ENCODE measurements around the gene JSRP1. TPM values are rescaled to one million over a fixed set of nuclear protein-coding genes. Genes with fewer than 3 reads are reported as not detected.

The JSRP1 gene
- polyA plus RNA-seq, 1 of the 3 experiments (the other 2 are of a cell fraction) = 0.76 TPM

GRCh38 chr19:2208975-2209374 is 47.2 kb downstream of the JSRP1 start:
- 93% methylated on average over 10 of the region's 10 CpGs for WGBS (ENCODE audit: low lambda C conversion rate)
- Histone ChIP-seq H3K79me2 (ENCODE audit: insufficient read depth) (0 out of 2 replicates have a peak, but pooled peaks cover 7% of the 10 kb centered on the region), H3K9me3 (no peaks in the 10 kb centered on the region), H3K9me2 (no peaks in the 10 kb centered on the region), H3K4me3 (ENCODE audit: low read depth in 2 of 2, low read length in 1 of 2) (no peak overlapping the region), H3K27ac (ENCODE audit: low read depth in 2 of 2, low read length in 1 of 2) (no peak overlapping the region), H3K4me1 (ENCODE audit: control insufficient read depth in 1 of 2, insufficient read depth in 2 of 2, low read depth in 1 of 2, low read length in 1 of 2) (no peaks in the 10 kb centered on the region), H3K36me3 (replicated peaks in 1 of 2; ENCODE audit: control insufficient read depth in 1 of 2, insufficient read depth in 2 of 2, low read length in 1 of 2) (peaks cover 8 to 58% of the 10 kb centered on the region in 2 experiments), H3K4me2 (no peak overlapping the region), H3F3A (replicated peaks; ENCODE audit: insufficient read depth) (no peaks in the 10 kb centered on the region), H3K9ac (no peak overlapping the region), H3K27me3 (ENCODE audit: insufficient read depth) (no peaks in the 10 kb centered on the region), H4K20me1 (ENCODE audit: insufficient read depth) (no peaks in the 10 kb centered on the region), H2AFZ (ENCODE audit: low read depth) (no peak overlapping the region)
- ChIA-PET POLR2A (interaction anchor here (0.6 kb wide), 1 partner anchor 175 kb away, joined by 3 read pairs; no protein-coding TSS in a partner anchor), CTCF (interaction anchor here (0.6 to 0.7 kb wide), 2 partner anchors 37 to 53 kb away, joined by 3 read pairs; no protein-coding TSS in a partner anchor)
- no peak for DNase-seq
- TF ChIP-seq PBX3 (IDR thresholded peaks at IDR 0.05) = no peak
- TF ChIP-seq CTCF (IDR thresholded peaks at IDR 0.05) = no peak
- TF ChIP-seq NRF1 (IDR thresholded peaks at IDR 0.05; ENCODE audit: low read depth, low read length) = no peak
- TF ChIP-seq CHD2 (IDR thresholded peaks at IDR 0.05; ENCODE audit: low read length, partially characterized antibody) = no peak
- TF ChIP-seq SIN3A (IDR thresholded peaks at IDR 0.05; ENCODE audit: borderline replicate concordance, low read depth, low read length) = no peak
- TF ChIP-seq FOXJ3 (CRISPR knock-in tag; IDR thresholded peaks at IDR 0.05) = no peak
- no peak for TF ChIP-seq EZH2phosphoT487 (IDR thresholded peaks at IDR 0.05; ENCODE audit: borderline replicate concordance, low read depth)

- no peaks in the 10 kb centered on the region for H3K27me3 ChIP-seq (ENCODE audit: insufficient read depth)
- POLR2A ChIA-PET = interaction anchor here (0.6 kb wide), 1 partner anchor 176 kb away, joined by 3 read pairs; no protein-coding TSS in a partner anchor
- H3K79me2 ChIP-seq (ENCODE audit: insufficient read depth) = 0 out of 2 replicates have a peak, but pooled peaks cover 7% of the 10 kb centered on the region
- CTCF ChIA-PET = interaction anchor here (0.6 to 0.7 kb wide), 2 partner anchors 36 to 52 kb away, joined by 3 read pairs; no protein-coding TSS in a partner anchor
- H3K9ac ChIP-seq = no peak overlapping the region
- no peaks in the 10 kb centered on the region for H3K4me1 ChIP-seq (ENCODE audit: control insufficient read depth in 1 of 2, insufficient read depth in 2 of 2, low read depth in 1 of 2, low read length in 1 of 2)
- H3K27ac ChIP-seq (ENCODE audit: low read depth in 2 of 2, low read length in 1 of 2) = no peak overlapping the region
- H2AFZ ChIP-seq (ENCODE audit: low read depth) = no peak overlapping the region
- WGBS (ENCODE audit: low lambda C conversion rate) = 92% methylated on average over 28 of the region's 36 CpGs
- H3K36me3 ChIP-seq (replicated peaks in 1 of 2; ENCODE audit: control insufficient read depth in 1 of 2, insufficient read depth in 2 of 2, low read length in 1 of 2) = peaks cover 8 to 52% of the 10 kb centered on the region in 2 experiments
- no peaks in the 10 kb centered on the region for H3K9me2 ChIP-seq
- H3K9me3 ChIP-seq = no peaks in the 10 kb centered on the region
- TF ChIP-seq GABPA (IDR thresholded peaks at IDR 0.05; ENCODE audit: low read depth) (no peak), ZBTB33 (IDR thresholded peaks at IDR 0.05; ENCODE audit: borderline replicate concordance, low read depth) (no peak), MAX (IDR thresholded peaks at IDR 0.05; ENCODE audit: low read depth) (no peak), EZH2phosphoT487 (IDR thresholded peaks at IDR 0.05; ENCODE audit: borderline replicate concordance, low read depth) (no peak), NFIC (IDR thresholded peaks at IDR 0.05; ENCODE audit: borderline replicate concordance) (no peak), IRF3 (IDR thresholded peaks at IDR 0.05; ENCODE audit: low read depth, low read length) (no peak)
- DNase-seq = no peak
- H3K4me3 ChIP-seq (ENCODE audit: low read depth in 2 of 2, low read length in 1 of 2) = no peak overlapping the region
- no peaks in the 10 kb centered on the region for H3F3A ChIP-seq (replicated peaks; ENCODE audit: insufficient read depth)
- no peaks in the 10 kb centered on the region for H4K20me1 ChIP-seq (ENCODE audit: insufficient read depth)
- no peak overlapping the region for H3K4me2 ChIP-seq
These were observed 48.0 kb downstream of the JSRP1 start for GRCh38 chr19:2207991-2208860.
